Measurements from ENCODE around the gene AMER2.

The AMER2 gene

DNA sequence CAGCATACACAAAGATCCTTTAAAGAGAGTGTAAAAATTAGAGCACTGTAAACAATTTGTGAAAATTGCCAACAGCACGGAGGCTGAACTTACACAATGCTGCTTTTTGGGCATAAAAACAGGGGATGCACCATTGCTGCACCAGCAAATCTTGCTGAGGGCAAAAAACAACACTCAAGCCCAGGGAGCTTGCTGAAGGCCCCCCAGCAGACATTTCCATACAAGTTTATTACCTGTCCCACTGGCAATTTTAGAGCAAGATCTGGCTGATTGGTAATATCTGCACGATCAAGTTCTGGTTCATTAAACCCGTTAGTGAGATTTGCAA lies 34.3 kb downstream of the AMER2 start:
- H3K27ac ChIP-seq: no peak overlapping the region
- TF ChIP-seq ZFX (IDR thresholded peaks at IDR 0.05): no peak
- TF ChIP-seq, protein P1, sequence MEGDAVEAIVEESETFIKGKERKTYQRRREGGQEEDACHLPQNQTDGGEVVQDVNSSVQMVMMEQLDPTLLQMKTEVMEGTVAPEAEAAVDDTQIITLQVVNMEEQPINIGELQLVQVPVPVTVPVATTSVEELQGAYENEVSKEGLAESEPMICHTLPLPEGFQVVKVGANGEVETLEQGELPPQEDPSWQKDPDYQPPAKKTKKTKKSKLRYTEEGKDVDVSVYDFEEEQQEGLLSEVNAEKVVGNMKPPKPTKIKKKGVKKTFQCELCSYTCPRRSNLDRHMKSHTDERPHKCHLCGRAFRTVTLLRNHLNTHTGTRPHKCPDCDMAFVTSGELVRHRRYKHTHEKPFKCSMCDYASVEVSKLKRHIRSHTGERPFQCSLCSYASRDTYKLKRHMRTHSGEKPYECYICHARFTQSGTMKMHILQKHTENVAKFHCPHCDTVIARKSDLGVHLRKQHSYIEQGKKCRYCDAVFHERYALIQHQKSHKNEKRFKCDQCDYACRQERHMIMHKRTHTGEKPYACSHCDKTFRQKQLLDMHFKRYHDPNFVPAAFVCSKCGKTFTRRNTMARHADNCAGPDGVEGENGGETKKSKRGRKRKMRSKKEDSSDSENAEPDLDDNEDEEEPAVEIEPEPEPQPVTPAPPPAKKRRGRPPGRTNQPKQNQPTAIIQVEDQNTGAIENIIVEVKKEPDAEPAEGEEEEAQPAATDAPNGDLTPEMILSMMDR (conservative IDR thresholded peaks at IDR 0.05): no peak

DNA sequence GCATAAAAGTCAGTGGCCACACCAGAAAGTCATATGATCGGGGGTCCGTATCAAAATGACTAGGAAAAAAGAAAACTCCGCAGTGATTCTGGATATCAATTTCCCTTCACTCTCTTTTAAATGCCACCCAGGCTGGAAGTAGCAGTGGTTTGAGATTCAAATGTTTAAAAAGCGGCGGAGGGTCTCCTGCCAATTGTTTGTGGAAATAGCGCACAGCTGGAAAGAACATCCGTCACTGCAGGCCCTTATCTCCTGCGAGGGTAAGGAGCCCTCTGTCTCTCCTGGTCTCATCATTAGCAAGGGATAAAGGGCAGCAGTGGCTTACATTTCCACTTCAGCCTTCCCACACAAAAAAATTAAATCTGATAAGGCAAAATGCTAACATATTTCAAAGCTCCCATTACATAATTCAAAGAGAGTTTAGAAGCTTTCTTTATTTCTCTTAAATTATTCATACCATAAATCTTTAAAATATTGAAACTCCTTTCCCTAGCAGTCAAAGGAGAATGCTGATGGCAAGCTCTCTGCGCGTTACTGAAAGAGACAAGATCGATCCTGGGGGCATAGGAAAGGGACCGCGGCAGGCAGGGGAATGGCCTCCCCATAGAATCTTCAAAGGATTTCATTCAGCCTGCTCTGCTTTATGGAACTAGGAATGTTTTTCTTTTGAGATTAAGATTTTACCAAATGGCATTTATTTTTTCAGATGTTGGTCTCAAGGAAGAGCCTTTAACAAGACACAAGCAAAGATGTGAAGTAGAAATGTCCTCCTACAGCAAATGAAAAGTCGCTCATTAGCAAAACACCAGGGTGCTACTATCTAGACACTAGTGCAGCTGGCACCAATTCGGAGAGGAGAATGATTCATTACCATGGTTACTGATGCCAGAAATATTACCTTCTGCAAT lies 35.0 kb downstream of the AMER2 start:
- H3K27ac ChIP-seq: no peak overlapping the region
- TF ChIP-seq, protein P1 (conservative IDR thresholded peaks at IDR 0.05): no peak
- no peak for TF ChIP-seq ZFX (IDR thresholded peaks at IDR 0.05)

DNA sequence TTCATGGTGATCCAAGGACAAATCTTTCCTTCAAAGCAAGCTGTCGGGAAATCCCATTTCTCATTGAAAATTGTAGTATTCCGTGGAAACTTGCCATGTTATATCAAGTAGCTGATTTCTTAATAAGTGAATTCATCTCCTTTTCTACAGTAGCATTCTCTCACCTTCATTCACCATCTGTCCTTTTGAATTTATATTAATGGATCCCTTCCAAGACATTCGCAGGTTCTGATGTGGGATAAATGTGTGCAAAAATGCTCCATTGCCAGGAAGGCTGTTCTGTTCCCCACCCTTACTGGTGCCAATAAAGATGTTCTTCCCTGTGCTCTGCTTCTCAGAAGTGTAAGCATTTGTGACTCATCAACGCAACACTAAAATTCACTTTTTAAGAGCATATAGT lies 36.2 kb downstream of the AMER2 start:
- H3K27ac ChIP-seq: no peak overlapping the region
- TF ChIP-seq, protein P1 (conservative IDR thresholded peaks at IDR 0.05): no peak
- TF ChIP-seq ZFX (IDR thresholded peaks at IDR 0.05): no peak

DNA sequence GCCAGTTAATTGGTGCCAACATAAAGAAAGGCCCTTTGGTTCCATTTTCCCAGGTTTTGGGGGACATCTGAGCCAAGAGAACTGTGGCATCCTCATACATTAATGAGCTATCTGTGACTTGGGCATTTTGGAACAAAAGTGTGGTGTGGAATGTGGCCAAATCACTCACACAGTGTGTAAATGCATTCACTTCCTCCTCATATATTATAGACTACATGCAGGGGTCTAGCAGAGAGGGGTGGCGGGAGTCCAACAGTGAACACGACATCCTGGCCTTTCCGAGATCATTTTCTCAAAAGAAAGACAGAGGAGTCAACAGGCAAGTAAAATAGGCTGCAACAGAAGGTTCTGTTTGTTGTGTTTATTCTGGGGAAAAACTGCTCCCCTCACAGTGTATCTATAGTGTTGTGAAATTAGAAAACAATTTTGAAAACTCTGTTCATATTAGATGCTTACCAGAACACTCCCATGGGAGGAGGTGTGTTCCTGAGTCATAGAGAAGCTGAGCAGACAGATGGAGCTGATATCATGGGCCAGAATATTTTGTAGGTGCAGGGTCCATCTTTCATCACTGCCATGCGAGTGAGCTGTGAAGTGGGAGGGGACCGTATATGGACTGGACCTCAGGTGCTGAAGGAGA lies 39.2 kb downstream of the AMER2 start:
- no peak overlapping the region for H3K27ac ChIP-seq
- TF ChIP-seq, protein P1 (conservative IDR thresholded peaks at IDR 0.05): no peak
- TF ChIP-seq ZFX (IDR thresholded peaks at IDR 0.05): no peak

DNA sequence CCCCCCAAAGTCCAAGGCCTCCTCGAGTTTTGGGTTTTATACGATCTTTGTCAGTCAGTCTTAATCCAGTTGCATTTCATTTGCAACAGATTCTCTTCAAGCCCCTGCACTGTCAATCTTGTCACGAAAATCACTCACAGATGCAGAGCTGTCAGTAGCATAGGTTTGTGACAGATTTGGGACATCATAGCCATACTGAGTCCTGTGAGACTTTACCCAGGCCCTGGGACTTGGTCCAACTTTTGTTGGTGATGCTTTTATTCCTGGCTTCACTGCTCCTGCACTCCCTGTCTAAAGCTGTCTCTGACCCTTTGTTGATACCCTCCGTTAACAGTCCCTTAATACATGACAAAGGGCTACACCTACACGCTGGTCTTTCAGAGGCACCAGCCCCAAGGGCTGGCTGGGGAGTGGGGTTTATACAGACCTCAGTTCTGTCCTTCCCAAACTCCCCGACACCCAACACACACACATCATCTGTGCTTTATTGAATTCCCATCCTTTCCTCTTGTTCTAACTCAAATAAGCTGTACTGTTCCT lies 40.1 kb downstream of the AMER2 start:
- peak; percentile 27; the same call in 1 of the 2 replicates for TF ChIP-seq ZFX (IDR thresholded peaks at IDR 0.05)
- TF ChIP-seq, protein P1 (conservative IDR thresholded peaks at IDR 0.05): no peak
- H3K27ac ChIP-seq: no peak overlapping the region

DNA sequence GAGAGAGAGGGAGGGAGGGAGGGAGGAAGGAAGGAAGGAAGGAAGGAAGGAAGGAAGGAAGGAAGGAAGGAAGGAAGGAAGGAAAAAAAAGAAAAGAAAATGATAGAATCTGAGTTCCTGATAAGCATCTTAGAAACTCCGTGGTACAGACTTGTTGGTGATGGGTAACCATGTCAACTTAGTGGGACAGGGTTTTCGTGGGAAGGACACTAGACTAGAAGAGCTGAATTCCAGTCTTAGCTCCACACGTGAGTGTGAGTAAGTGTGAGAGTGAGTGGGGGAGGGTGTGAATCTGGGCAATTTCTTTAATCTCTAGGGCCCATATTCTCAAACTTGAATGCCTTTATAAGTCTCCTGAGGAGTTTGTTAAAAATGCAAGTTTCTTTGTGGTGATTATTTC lies 41.1 kb downstream of the AMER2 start:
- H3K27ac ChIP-seq: no peak overlapping the region
- TF ChIP-seq ZFX (IDR thresholded peaks at IDR 0.05): no peak
- TF ChIP-seq, protein P1 (conservative IDR thresholded peaks at IDR 0.05): no peak

DNA sequence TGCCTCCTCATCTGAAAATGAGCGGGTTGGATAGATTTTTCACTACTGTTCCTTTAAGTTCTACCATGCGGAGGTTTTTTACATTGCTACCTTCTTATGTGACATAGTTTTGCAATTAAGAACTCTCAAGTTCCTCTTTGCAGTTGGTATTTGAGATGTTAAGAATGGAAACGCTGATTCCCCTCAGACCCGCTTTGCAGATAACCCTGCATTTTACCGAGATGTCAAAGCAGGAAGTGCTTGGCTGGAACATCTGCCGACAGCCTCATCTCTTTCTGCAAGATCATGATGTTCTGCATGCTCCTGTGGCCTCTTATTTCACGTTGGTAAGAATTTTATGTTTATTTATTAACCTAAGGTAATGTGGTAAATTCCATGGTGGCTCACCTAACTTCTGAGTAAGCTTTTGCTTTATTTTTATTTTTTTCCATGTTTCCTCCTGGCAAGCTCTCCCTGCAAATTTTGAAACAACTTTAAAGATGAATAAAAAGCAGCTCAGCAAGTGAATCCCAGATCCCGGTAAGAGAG lies 53.6 kb downstream of the AMER2 start:
- TF ChIP-seq, protein P1 (conservative IDR thresholded peaks at IDR 0.05): no peak
- TF ChIP-seq ZFX (IDR thresholded peaks at IDR 0.05): no peak
- no peak overlapping the region for H3K27ac ChIP-seq

All from C4-2B (cell line).